ENCODE results near the gene TOMM20L. TPM values are rescaled to one million over a fixed set of nuclear protein-coding genes. Genes with fewer than 3 reads are reported as not detected.

Gene TOMM20L
- total and polyA plus RNA-seq, 2 of the 13 experiments (the other 11 are each of a cell fraction or from before 2014, with no cell fraction given) = 0.46 TPM; not detected in 1

DNA sequence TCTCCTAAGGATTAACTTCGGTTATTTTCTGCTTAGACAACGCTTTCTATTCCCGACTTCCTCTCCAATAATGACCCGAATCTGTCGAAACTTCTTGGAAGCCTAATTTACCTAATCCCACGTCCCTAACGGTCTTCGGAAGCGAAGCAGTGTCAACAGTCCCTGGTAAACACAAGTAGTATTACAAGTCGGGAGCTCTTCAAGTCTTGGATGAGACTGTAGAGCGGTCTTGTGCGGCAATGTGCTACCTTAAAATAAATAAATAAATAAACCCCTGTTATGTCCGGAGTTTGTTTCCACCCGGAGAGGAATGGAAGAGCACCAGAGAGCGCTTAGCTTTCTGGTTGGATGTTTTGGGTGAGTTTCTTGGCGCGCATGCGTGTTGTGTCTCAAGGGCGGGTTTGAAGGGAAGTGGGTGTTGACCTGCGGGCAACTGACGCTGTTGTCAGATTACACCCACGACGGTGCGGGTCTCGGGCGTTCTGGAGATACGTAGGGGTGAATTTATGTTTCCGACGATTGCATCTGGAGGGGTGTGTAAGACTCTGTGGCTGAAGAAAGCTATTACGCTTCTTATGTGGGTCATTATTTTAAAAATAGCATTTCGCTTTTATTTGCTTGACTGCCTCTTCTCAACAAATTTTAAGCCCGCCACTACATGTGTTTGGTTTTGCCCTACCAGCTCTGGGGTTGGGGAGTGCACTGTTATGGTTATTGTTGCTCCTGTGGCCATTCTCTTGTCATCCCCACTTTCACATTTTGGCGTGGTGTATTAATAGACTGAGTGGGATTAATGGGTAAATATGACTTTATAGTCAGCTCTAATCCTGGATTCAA is 31.8 kb downstream of the TOMM20L start, which contains the start of the genes KIAA0586 and TIMM9 (continued):
- TF ChIP-seq HNRNPLL (IDR thresholded peaks at IDR 0.05; ENCODE audit: low read depth, low read length, poor library complexity, severe bottlenecking) (no peak), ZNF225 (CRISPR knock-in tag; IDR thresholded peaks at IDR 0.05) (no peak), RXRB (CRISPR knock-in tag; IDR thresholded peaks at IDR 0.05; ENCODE audit: borderline replicate concordance) (peak; percentile 13), HNRNPUL1 (IDR thresholded peaks at IDR 0.05; ENCODE audit: low read depth, low read length) (no peak), ZNF7 (CRISPR knock-in tag; IDR thresholded peaks at IDR 0.05) (no peak), ONECUT2 (CRISPR knock-in tag; IDR thresholded peaks at IDR 0.05) (0 out of 2 replicates have a peak, but pooled peaks have one; percentile 14), CCAR2 (optimal IDR thresholded peaks at IDR 0.05; ENCODE audit: low read depth, low read length) (no peak), NAIF1 (CRISPR knock-in tag; IDR thresholded peaks at IDR 0.05; ENCODE audit: borderline replicate concordance) (0 out of 2 replicates have a peak, but pooled peaks have one; percentile 9), CAMTA2 (CRISPR knock-in tag; IDR thresholded peaks at IDR 0.05; ENCODE audit: borderline replicate concordance) (no peak), ZNF235 (CRISPR knock-in tag; IDR thresholded peaks at IDR 0.05; ENCODE audit: borderline replicate concordance) (no peak), KDM5B (CRISPR knock-in tag; IDR thresholded peaks at IDR 0.05; ENCODE audit: borderline replicate concordance) (no peak), ZNF207 (IDR thresholded peaks at IDR 0.05; ENCODE audit: borderline replicate concordance) (no peak), POLR2AphosphoS5 (IDR thresholded peaks at IDR 0.05; ENCODE audit: low read depth, low read length) (peak; percentile 96), ZNF816 (CRISPR knock-in tag; IDR thresholded peaks at IDR 0.05; ENCODE audit: borderline replicate concordance) (peak; percentile 51; the same call in 1 of the 2 replicates), ARNTL (CRISPR knock-in tag; IDR thresholded peaks at IDR 0.05) (peak; percentile 36; the same call in 1 of the 2 replicates), ZNF547 (CRISPR knock-in tag; IDR thresholded peaks at IDR 0.05) (no peak; the same call in 1 of the 2 replicates), ZNF431 (CRISPR knock-in tag; IDR thresholded peaks at IDR 0.05; ENCODE audit: borderline replicate concordance, low read depth) (no peak; the same call in 1 of the 2 replicates)
- TF ChIP-seq, protein P1, sequence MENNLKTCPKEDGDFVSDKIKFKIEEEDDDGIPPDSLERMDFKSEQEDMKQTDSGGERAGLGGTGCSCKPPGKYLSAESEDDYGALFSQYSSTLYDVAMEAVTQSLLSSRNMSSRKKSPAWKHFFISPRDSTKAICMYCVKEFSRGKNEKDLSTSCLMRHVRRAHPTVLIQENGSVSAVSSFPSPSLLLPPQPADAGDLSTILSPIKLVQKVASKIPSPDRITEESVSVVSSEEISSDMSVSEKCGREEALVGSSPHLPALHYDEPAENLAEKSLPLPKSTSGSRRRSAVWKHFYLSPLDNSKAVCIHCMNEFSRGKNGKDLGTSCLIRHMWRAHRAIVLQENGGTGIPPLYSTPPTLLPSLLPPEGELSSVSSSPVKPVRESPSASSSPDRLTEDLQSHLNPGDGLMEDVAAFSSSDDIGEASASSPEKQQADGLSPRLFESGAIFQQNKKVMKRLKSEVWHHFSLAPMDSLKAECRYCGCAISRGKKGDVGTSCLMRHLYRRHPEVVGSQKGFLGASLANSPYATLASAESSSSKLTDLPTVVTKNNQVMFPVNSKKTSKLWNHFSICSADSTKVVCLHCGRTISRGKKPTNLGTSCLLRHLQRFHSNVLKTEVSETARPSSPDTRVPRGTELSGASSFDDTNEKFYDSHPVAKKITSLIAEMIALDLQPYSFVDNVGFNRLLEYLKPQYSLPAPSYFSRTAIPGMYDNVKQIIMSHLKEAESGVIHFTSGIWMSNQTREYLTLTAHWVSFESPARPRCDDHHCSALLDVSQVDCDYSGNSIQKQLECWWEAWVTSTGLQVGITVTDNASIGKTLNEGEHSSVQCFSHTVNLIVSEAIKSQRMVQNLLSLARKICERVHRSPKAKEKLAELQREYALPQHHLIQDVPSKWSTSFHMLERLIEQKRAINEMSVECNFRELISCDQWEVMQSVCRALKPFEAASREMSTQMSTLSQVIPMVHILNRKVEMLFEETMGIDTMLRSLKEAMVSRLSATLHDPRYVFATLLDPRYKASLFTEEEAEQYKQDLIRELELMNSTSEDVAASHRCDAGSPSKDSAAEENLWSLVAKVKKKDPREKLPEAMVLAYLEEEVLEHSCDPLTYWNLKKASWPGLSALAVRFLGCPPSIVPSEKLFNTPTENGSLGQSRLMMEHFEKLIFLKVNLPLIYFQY (CRISPR knock-in tag; IDR thresholded peaks at IDR 0.05; ENCODE audit: borderline replicate concordance) = no peak
- TF ChIP-seq, protein P2, sequence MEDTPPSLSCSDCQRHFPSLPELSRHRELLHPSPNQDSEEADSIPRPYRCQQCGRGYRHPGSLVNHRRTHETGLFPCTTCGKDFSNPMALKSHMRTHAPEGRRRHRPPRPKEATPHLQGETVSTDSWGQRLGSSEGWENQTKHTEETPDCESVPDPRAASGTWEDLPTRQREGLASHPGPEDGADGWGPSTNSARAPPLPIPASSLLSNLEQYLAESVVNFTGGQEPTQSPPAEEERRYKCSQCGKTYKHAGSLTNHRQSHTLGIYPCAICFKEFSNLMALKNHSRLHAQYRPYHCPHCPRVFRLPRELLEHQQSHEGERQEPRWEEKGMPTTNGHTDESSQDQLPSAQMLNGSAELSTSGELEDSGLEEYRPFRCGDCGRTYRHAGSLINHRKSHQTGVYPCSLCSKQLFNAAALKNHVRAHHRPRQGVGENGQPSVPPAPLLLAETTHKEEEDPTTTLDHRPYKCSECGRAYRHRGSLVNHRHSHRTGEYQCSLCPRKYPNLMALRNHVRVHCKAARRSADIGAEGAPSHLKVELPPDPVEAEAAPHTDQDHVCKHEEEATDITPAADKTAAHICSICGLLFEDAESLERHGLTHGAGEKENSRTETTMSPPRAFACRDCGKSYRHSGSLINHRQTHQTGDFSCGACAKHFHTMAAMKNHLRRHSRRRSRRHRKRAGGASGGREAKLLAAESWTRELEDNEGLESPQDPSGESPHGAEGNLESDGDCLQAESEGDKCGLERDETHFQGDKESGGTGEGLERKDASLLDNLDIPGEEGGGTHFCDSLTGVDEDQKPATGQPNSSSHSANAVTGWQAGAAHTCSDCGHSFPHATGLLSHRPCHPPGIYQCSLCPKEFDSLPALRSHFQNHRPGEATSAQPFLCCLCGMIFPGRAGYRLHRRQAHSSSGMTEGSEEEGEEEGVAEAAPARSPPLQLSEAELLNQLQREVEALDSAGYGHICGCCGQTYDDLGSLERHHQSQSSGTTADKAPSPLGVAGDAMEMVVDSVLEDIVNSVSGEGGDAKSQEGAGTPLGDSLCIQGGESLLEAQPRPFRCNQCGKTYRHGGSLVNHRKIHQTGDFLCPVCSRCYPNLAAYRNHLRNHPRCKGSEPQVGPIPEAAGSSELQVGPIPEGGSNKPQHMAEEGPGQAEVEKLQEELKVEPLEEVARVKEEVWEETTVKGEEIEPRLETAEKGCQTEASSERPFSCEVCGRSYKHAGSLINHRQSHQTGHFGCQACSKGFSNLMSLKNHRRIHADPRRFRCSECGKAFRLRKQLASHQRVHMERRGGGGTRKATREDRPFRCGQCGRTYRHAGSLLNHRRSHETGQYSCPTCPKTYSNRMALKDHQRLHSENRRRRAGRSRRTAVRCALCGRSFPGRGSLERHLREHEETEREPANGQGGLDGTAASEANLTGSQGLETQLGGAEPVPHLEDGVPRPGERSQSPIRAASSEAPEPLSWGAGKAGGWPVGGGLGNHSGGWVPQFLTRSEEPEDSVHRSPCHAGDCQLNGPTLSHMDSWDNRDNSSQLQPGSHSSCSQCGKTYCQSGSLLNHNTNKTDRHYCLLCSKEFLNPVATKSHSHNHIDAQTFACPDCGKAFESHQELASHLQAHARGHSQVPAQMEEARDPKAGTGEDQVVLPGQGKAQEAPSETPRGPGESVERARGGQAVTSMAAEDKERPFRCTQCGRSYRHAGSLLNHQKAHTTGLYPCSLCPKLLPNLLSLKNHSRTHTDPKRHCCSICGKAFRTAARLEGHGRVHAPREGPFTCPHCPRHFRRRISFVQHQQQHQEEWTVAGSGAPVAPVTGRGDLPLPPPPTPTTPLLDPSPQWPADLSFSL (CRISPR knock-in tag; IDR thresholded peaks at IDR 0.05) = no peak

Measured in HepG2 (cell line).